ENCODE results near the gene LSAMP. TPM values are rescaled to one million over a fixed set of nuclear protein-coding genes. Genes with fewer than 3 reads are reported as not detected.

LSAMP gene
- 10 to 100 TPM in 1 of 4 donors, 1 to 10 TPM in 3; 1.9 to 19.7 (median 2.8) TPM for total RNA-seq

GRCh38 chr3:116445311-116445841 lies at the start of gene LSAMP:
Gene LSAMP, minus strand, starts transcription at chr3:116445487.
- ATAC-seq (ENCODE audit: low FRiP score), result peak; percentile 73
- peak; percentile 22 for DNase-seq (ENCODE audit: low spot score)

GRCh38 chr3:116492379-116492778 lies 47.1 kb upstream of the LSAMP start:
- TF ChIP-seq, protein P1, sequence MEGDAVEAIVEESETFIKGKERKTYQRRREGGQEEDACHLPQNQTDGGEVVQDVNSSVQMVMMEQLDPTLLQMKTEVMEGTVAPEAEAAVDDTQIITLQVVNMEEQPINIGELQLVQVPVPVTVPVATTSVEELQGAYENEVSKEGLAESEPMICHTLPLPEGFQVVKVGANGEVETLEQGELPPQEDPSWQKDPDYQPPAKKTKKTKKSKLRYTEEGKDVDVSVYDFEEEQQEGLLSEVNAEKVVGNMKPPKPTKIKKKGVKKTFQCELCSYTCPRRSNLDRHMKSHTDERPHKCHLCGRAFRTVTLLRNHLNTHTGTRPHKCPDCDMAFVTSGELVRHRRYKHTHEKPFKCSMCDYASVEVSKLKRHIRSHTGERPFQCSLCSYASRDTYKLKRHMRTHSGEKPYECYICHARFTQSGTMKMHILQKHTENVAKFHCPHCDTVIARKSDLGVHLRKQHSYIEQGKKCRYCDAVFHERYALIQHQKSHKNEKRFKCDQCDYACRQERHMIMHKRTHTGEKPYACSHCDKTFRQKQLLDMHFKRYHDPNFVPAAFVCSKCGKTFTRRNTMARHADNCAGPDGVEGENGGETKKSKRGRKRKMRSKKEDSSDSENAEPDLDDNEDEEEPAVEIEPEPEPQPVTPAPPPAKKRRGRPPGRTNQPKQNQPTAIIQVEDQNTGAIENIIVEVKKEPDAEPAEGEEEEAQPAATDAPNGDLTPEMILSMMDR (IDR thresholded peaks at IDR 0.05), result no peak
- ATAC-seq (ENCODE audit: low FRiP score) (no peak), DNase-seq (ENCODE audit: low spot score) (no peak)

More at GRCh38 chr3:116445311-116445841, at the start of gene LSAMP:
- TF ChIP-seq, protein P1 (IDR thresholded peaks at IDR 0.05), result no peak

DNA sequence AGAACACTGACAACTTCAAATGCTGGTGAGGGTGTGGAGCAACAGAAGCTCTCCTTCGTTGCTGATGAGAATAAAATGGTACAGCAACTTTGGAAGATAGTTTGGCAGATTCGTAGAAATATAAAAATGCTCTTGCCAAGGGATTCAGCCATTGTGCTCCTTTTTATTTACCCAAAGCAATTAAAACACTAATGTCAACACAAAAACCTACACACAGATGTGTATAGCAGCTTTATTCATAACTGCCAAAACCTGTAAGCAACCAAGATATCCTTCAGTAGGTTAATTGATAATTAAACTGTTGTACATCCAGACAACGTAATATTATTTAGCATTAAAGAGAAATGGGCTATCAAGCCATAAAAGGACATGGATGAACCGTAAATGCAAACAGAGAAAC lies 37.8 kb upstream of the LSAMP start:
- TF ChIP-seq, protein P1 (IDR thresholded peaks at IDR 0.05), result no peak

DNA sequence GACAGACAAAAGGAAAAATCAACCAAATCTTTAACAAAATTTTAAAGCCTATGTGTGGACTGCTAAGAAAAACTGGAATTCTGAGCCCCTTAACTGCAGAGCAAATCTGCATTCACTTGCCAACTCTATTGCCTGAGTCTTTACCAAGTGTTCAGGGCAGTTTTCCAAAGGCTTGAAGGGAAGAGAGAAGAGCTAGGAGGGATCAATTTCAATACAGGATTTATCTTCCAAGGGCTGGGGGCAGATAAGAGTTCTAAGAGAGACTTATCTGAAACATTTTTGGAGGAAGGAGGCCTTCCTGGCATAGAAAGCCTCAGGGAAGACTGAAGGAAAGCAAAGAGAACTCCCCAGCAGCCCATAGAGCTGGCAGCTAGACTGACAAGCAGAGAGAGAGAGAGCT lies 31.4 kb upstream of the LSAMP start:
- DNase-seq (ENCODE audit: low spot score) (no peak), ATAC-seq (ENCODE audit: low FRiP score) (no peak)
- TF ChIP-seq, protein P1 (IDR thresholded peaks at IDR 0.05), result no peak

More for the DNA sequence above, 37.8 kb upstream of the LSAMP start:
- DNase-seq (ENCODE audit: low spot score), result no peak
- no peak for ATAC-seq (ENCODE audit: low FRiP score)

- ATAC-seq (ENCODE audit: low FRiP score) (no peak), DNase-seq (ENCODE audit: low spot score) (no peak)
- TF ChIP-seq, protein P1 (IDR thresholded peaks at IDR 0.05), result no peak
These were observed 29.5 kb upstream of the LSAMP start for GRCh38 chr3:116474801-116475200.

DNA sequence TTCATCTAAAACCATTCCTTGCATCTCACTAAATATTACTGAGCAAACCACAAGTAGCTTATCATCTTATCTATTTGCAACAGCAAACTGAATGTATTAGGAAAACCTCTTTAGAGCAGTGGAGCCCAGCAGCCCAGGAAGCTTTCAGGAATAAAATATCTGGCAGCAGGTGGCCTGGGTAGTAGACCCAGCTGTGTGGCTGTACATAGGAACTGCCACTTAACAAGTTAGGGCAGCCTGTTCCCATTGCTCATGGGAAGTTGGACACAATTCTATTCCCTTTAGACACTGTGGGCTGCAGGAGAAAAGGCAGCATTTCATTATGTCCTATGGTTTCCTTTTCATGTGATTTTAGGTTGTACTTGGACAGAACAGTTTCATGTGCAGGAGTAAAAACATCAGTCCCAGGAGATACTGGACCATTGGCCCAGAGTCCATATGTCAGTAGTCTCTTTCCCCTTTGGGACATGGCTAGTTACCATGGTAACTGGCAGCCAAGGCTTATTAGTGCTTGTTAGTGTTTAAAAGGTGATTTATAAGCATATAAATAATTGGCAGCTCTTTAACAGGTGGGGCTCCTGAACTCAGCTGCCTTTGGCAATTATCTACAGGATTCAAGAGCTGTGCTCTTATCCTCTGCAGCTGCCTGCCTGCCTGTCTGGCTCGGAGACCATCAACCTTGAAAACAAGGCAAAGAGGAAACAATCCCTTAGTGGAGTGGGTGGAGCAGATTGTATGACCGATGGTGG lies 28.9 kb upstream of the LSAMP start:
- TF ChIP-seq, protein P1 (IDR thresholded peaks at IDR 0.05), result no peak
- no peak for DNase-seq (ENCODE audit: low spot score)
- ATAC-seq (ENCODE audit: low FRiP score), result no peak

GRCh38 chr3:116473602-116474001 lies 28.3 kb upstream of the LSAMP start:
- ATAC-seq (ENCODE audit: low FRiP score), result no peak
- no peak for DNase-seq (ENCODE audit: low spot score)
- TF ChIP-seq, protein P1 (IDR thresholded peaks at IDR 0.05), result no peak
